ENCODE measurements around the gene LITAF.

LITAF gene

GRCh38 chr16:11550791-11551498, 35.8 kb downstream of the LITAF start:
- DNase-seq (ENCODE audit: low spot score): no peak

DNA sequence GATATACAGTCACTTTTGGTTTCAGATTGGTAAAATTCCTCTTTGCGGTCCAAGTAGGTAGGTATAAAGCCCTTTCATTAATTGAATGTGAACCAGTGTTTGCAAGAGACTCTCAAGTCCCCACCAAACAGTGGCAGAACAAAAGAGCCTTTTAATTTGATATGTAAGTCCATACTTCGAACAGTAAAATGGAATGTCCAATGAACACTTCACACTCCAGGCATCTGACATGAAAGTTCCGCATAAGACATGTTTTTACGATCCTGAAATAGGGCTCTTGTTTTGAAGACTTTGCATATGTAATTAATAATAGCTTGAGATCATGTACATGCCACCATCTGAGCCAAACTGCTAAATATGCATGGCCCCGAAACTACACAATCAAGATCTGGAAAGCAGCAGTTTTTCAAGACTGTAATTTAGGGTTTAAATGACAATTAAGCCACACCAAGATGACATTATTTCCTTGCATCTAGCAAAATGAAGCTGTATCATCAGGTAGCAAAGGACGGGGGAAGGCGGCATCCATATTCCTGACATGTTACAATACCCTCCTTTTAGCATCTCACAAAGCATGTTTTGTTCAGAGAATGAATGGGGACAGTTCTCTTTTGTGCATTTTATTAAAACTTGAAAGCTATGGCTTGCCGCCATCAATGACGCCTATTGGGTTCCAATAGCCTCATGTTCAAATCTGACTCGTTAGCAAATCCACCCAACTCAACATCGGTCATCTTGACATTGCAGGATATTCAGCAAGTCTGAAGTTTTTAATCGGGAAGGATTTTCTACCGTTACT, 39.4 kb downstream of the LITAF start:
- no peak for DNase-seq (ENCODE audit: low spot score)

DNA sequence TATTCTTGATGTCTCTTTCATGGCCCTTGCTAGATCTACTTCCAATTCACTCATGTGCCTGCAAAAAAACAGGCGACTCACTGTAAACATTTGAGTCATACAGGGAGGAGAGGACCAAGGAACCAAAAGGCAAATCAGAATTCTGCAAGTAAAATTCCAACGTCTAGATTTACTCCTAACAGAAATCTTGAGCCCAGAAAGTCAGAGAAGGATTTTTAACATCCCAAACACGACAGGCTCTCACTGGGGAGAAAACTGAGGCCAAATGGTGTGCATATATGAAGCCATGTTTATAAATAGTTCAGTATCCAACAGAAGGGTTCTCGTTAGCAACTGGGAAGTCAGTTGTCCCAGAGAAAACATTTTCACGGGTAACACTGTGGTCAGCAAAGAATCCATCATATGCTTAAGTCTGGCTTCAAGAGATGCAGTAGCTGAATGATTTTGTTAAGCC, 40.1 kb downstream of the LITAF start:
- no peak for DNase-seq (ENCODE audit: low spot score)

GRCh38 chr16:11543661-11544393, 42.9 kb downstream of the LITAF start:
- no peak for DNase-seq (ENCODE audit: low spot score)

DNA sequence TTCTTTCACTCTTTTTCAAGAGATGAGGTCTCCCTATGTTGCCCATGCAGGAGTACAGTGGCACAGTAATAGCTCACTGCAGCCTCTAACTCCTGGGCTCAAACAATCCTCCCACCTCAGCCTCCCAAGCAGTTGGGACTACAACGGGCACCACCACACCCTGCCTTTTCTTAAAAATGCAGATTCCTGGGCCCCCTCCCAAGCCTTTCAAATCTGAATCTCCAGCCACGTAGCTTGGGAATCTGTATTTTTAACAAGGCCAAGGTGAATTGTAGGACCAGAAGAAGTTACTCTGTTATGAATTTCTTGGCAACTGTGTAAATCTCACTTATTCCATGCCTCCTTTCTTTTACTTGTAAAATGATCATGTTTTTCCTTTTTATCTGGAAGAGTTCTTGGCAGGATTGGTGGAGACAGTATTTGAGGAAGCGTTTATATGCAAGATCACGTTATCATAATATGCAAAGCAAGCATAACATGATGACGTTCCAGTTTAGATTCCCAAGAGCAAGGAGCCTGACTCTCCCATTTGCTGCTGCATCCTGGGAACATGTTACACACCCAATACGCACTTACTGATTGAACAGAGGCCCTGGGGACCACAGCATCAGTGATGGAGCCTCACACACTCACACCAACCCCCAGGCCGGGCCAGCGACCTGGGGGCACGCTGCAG, 44.5 kb downstream of the LITAF start:
- DNase-seq (ENCODE audit: low spot score): no peak

DNA sequence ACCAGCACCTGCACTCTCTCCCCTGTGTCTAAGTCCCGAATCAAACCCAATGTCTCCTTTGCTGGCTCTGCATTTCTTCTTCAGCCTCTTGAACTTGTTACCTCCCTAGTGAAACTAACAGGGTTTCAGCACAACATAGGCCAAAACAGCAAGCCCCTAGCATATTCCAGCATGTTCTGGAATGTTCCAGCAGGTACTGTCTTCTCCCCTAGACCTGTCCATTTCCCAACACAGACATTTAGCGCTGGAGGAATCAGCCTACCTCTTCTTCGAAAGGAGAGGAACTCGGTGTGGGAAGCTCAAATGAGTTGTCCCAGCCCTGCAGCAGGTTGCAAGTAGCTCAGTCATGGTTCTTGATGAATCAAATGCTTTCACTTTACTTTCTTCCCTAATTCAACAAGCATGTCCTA, 47.1 kb downstream of the LITAF start:
- DNase-seq (ENCODE audit: low spot score): no peak

- no peak for DNase-seq (ENCODE audit: low spot score)
These were observed 47.8 kb downstream of the LITAF start for GRCh38 chr16:11538880-11539279.

GRCh38 chr16:11536104-11536866, 50.4 kb downstream of the LITAF start:
- DNase-seq (ENCODE audit: low spot score): no peak

DNA sequence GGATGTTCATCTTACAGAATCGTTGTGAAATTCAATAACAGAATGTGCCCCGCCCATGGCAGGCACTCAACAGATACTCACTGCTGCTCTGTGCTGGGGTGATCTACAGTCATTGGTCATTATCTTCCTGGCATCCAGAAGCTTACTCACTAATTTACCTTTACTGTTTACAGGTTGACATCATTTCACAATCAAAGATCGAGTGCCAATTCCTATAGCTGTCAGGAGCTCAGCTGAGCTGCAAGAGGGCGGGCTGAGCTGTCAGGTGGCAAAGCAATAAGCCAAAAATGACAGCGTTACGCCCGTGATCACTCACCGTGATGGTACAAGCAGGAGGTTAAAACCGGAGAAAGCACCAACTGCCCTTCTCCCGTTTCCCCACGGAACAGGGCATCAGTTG, 51.2 kb downstream of the LITAF start:
- DNase-seq (ENCODE audit: low spot score): no peak

GRCh38 chr16:11534262-11534661, 52.5 kb downstream of the LITAF start:
- DNase-seq (ENCODE audit: low spot score): no peak

DNA sequence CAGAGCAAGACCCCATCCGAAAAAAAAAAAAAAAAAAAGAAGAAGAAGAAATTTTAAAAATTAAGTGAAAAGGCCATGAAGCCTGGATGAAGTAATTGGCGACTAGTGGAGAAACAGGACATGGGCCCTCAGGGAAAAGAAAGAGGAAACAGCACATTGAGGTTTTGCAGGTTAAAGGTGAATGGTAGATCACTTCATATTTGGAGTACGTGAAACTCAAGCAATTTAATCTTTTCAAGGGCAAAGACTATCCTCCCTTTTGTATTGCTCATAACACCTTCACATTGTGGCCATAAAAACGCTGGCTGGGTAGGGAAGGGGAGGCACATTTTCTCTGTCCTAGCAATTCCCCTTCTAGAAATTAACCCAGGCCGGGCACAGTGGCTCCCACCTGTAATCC, 53.1 kb downstream of the LITAF start:
- no peak for DNase-seq (ENCODE audit: low spot score)

GRCh38 chr16:11530171-11530940, 56.4 kb downstream of the LITAF start:
- no peak for DNase-seq (ENCODE audit: low spot score)

DNA sequence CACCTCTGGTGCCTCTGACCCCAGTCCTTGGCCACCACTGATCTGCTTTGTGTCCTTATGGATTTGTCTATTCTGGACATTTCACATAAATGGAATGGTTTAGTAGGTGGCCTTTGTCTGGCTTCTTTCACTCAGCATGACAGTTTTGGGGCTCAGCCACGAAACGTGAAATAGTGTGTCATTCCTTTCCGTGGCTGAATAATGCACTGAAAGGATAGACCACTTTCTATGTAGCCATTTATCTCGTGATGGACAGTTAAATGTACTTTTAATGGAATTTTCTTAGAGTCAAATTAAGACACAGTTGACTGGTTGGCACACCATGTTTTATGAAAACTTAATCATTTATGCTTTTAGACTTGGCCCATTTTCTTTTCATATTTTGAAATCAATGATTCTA, 57.4 kb downstream of the LITAF start:
- DNase-seq (ENCODE audit: low spot score): no peak

GRCh38 chr16:11528053-11528452, 58.7 kb downstream of the LITAF start:
- DNase-seq (ENCODE audit: low spot score): no peak

DNA sequence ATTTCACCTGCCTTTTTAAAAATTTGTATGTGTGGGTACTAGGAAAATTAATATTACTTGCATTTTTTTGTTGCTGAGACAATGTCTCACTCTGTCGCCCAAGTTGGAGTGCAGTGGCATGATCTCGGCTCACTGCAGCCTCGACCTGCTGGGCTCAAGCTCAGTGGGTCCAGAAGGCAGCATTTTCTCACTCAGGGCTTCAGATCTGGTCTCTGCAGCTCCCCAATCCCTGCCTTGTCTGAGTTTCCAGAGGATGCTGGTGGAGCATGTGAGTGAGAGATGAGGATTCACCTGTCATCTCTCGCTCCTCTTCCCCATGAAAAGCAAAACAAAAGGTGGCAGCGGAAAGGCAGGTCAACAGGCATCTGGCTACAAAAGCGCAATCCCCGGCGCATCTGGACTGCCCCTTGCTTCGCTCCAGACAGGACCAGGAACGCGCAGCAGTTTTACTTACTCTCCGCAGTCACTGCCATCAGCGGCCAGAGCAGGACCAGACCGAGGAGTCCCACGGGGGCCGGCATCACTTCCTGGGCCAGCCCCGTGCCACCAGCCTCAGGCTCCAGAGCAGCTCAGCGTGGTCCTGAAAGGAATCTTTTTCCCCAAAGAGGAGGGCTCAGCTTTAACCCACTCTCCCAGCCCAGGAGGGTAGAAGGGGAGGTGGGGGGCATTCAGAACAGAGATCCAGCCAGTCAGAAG, 59.9 kb downstream of the LITAF start:
- DNase-seq (ENCODE audit: low spot score): no peak

- no peak for DNase-seq (ENCODE audit: low spot score)
These were observed 62.5 kb downstream of the LITAF start for GRCh38 chr16:11524098-11524760.

DNA sequence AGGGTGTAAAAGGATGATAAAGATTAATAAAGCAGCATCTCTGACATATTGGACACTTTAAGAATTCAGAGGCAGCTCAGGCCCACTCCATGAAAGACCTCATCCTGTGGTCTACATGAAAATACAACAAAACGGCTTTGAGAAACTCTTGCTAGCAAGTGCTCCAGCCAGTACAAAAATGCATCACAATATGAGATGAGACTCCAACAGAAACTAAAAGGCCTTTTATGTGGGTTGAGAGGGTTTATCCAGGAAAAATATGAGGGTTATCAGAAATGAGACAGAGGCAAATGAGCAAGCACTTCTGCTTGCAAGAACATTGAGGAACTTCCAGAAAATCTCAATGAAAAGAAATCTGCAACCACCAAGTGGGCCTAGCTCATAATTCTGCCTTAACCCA, 65.7 kb downstream of the LITAF start:
- DNase-seq (ENCODE audit: low spot score): no peak

DNA sequence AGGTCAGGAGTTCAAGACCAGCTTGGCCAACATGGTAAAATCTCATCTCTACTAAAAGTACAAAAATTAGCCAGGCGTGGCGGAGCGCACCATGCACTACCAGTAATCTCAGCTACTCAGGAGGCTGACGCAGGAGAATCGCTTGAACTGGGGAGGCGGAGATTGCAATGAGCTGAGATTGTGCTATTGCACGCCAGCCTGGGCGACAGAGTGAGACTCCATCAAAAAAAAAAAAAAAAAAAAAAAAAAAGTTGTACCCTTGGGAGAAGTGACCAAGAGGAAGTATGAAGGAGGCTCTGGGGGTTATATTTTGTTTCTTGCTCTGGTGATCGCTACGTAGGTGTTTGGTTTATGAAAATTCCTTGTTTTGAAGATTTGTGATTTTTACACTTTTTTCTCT, 66.3 kb downstream of the LITAF start:
- no peak for DNase-seq (ENCODE audit: low spot score)

DNA sequence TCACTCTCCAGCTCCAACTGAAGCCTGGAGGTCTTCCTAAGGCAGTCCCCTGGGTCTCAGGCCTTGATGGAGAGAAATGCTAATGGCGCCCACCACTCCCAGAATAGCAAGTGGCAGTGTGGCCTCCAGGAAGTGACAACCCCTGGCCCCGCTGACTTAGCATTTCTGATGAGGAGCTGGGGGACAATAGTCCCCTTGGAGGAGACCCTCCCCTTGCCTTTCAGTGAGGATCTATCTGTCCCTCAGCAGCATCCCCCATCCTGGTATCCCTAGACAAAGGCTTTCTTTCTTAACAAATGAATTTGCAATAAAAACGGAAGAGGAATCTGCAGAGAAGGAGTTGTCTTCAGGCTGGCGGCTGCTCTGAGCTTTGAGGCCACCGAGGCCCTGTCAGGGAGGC, 68.8 kb downstream of the LITAF start:
- no peak for DNase-seq (ENCODE audit: low spot score)

All from RKO (cell line).